ENCODE measurements around the gene ERC2.

ERC2 gene

GRCh38 chr3:55885721-55886120 lies 582.5 kb downstream of the ERC2 start:
- Histone ChIP-seq H3K79me2 (ENCODE audit: insufficient read depth, low read length) (no peaks in the 10 kb centered on the region), H3K27ac (ENCODE audit: low read depth, low read length) (no peak overlapping the region), H3K9me2 (replicated peaks; ENCODE audit: insufficient read depth, low read length) (no peaks in the 10 kb centered on the region), H3K4me2 (ENCODE audit: low read depth, low read length, poor library complexity, severe bottlenecking) (no peak overlapping the region), H3K9ac (ENCODE audit: low read length) (no peak overlapping the region), H2AFZ (ENCODE audit: low read depth, low read length, severe bottlenecking) (no peak overlapping the region), H3K9me3 (ENCODE audit: insufficient read depth, low read length) (no peaks in the 10 kb centered on the region), H3K27me3 (ENCODE audit: low read length) (no peaks in the 10 kb centered on the region), H3K4me3 (ENCODE audit: insufficient read depth, low read length, poor library complexity, severe bottlenecking) (no peak overlapping the region), H3F3A (ENCODE audit: insufficient read depth) (no peaks in the 10 kb centered on the region), H4K20me1 (ENCODE audit: low read depth, low read length) (no peaks in the 10 kb centered on the region), H3K36me3 (ENCODE audit: low read length) (no peaks in the 10 kb centered on the region)
- no peak for TF ChIP-seq CTCF (IDR thresholded peaks at IDR 0.05; ENCODE audit: insufficient read depth, low read length, poor library complexity, severe bottlenecking)
- no peak for TF ChIP-seq EZH2phosphoT487 (conservative IDR thresholded peaks at IDR 0.05; ENCODE audit: low read length)

GRCh38 chr3:55884491-55885285 lies 583.6 kb downstream of the ERC2 start:
- H3K36me3 ChIP-seq (ENCODE audit: low read length), result no peaks in the 10 kb centered on the region
- no peak overlapping the region for H3K27ac ChIP-seq (ENCODE audit: low read depth, low read length)
- no peaks in the 10 kb centered on the region for H4K20me1 ChIP-seq (ENCODE audit: low read depth, low read length)
- no peak overlapping the region for H3K4me2 ChIP-seq (ENCODE audit: low read depth, low read length, poor library complexity, severe bottlenecking)
- H3K4me3 ChIP-seq (ENCODE audit: insufficient read depth, low read length, poor library complexity, severe bottlenecking), result no peak overlapping the region
- no peaks in the 10 kb centered on the region for H3K9me2 ChIP-seq (replicated peaks; ENCODE audit: insufficient read depth, low read length)
- H3K27me3 ChIP-seq (ENCODE audit: low read length), result no peaks in the 10 kb centered on the region
- H3K9me3 ChIP-seq (ENCODE audit: insufficient read depth, low read length), result no peaks in the 10 kb centered on the region
- H2AFZ ChIP-seq (ENCODE audit: low read depth, low read length, severe bottlenecking), result no peak overlapping the region
- no peaks in the 10 kb centered on the region for H3K79me2 ChIP-seq (ENCODE audit: insufficient read depth, low read length)
- TF ChIP-seq EZH2phosphoT487 (conservative IDR thresholded peaks at IDR 0.05; ENCODE audit: low read length) (no peak), CTCF (IDR thresholded peaks at IDR 0.05; ENCODE audit: insufficient read depth, low read length, poor library complexity, severe bottlenecking) (no peak)
- H3F3A ChIP-seq (ENCODE audit: insufficient read depth), result no peaks in the 10 kb centered on the region
- H3K9ac ChIP-seq (ENCODE audit: low read length), result no peak overlapping the region

- Histone ChIP-seq H3K27ac (ENCODE audit: low read depth, low read length) (no peak overlapping the region), H3K4me2 (ENCODE audit: low read depth, low read length, poor library complexity, severe bottlenecking) (no peak overlapping the region)
Observed at GRCh38 chr3:55884066-55884465, 584.2 kb downstream of the ERC2 start.

More at GRCh38 chr3:55884066-55884465, 584.2 kb downstream of the ERC2 start:
- H3K9ac ChIP-seq (ENCODE audit: low read length), result no peak overlapping the region
- no peaks in the 10 kb centered on the region for H4K20me1 ChIP-seq (ENCODE audit: low read depth, low read length)
- no peaks in the 10 kb centered on the region for H3K36me3 ChIP-seq (ENCODE audit: low read length)
- TF ChIP-seq CTCF (IDR thresholded peaks at IDR 0.05; ENCODE audit: insufficient read depth, low read length, poor library complexity, severe bottlenecking), result no peak
- TF ChIP-seq EZH2phosphoT487 (conservative IDR thresholded peaks at IDR 0.05; ENCODE audit: low read length), result no peak
- no peaks in the 10 kb centered on the region for H3K9me2 ChIP-seq (replicated peaks; ENCODE audit: insufficient read depth, low read length)
- no peaks in the 10 kb centered on the region for H3F3A ChIP-seq (ENCODE audit: insufficient read depth)
- no peaks in the 10 kb centered on the region for H3K9me3 ChIP-seq (ENCODE audit: insufficient read depth, low read length)
- H3K27me3 ChIP-seq (ENCODE audit: low read length), result no peaks in the 10 kb centered on the region
- H2AFZ ChIP-seq (ENCODE audit: low read depth, low read length, severe bottlenecking), result no peak overlapping the region
- H3K4me3 ChIP-seq (ENCODE audit: insufficient read depth, low read length, poor library complexity, severe bottlenecking), result no peak overlapping the region
- H3K79me2 ChIP-seq (ENCODE audit: insufficient read depth, low read length), result no peaks in the 10 kb centered on the region

All from SU-DHL-6 (cell line).